ENCODE results near the gene SPCS1. TPM values are rescaled to one million over a fixed set of nuclear protein-coding genes. Genes with fewer than 3 reads are reported as not detected.

Gene SPCS1
- total and polyA plus RNA-seq, 9 of the 15 experiments (the other 6 are each of a cell fraction or from before 2014, with no cell fraction given): 73.9 to 567 (median 127) TPM

- 39% methylated on average over 3 of the region's 3 CpGs for WGBS (ENCODE audit: insufficient coverage, low coverage, missing lambda C conversion rate)
- Histone ChIP-seq H3K36me3 (ENCODE audit: control insufficient read depth, insufficient read depth, low read length) (peaks cover 55% of the 10 kb centered on the region; the same call in 2 of the 3 replicates), H3K27ac (ENCODE audit: extremely low read depth, low read depth, low read length) (no peak overlapping the region), H3K4me1 (replicated peaks in 1 of 2; ENCODE audit: control insufficient read depth in 2 of 2, insufficient read depth in 2 of 2, low read length in 2 of 2) (no peaks in the 10 kb centered on the region), H2AFZ (ENCODE audit: low read depth, low read length) (no peak overlapping the region), H3K9me1 (ENCODE audit: control insufficient read depth, insufficient read depth, low read length) (no peaks in the 10 kb centered on the region), H4K20me1 (replicated peaks; ENCODE audit: control insufficient read depth, insufficient read depth, low read length) (no peaks in the 10 kb centered on the region), H3K9me3 (replicated peaks; ENCODE audit: control insufficient read depth, insufficient read depth, low read depth, low read length) (no peaks in the 10 kb centered on the region), H3K27me3 (ENCODE audit: control insufficient read depth in 2 of 2, insufficient read depth in 2 of 2, low read length in 2 of 2) (no peaks in the 10 kb centered on the region), H3K4me3 (no peak overlapping the region), H3K9ac (ENCODE audit: insufficient read depth in 1 of 2, low read depth in 2 of 2, low read length in 2 of 2) (no peak overlapping the region), H3K4me2 (ENCODE audit: insufficient read depth, low read length) (no peak overlapping the region), H3K79me2 (ENCODE audit: control insufficient read depth, insufficient read depth, low read length) (no peaks in the 10 kb centered on the region)
- ATAC-seq: peak; percentile 66
- in situ Hi-C loops (cut with MboI) (no loop called here), intact Hi-C loops (cut with micrococcal nuclease) (loop anchor here (5.0 to 10.0 kb wide), 2 partner anchors 90 to 332 kb away; partner anchors contain the start of gene ITIH4)
- no TSS peak for BruUV-seq (replicated peaks)
- FAIRE-seq: peak; percentile 40
- CTCF ChIA-PET (ENCODE audit: low intra/inter-chr PET ratio): interaction anchor here (0.5 to 1.7 kb wide), 5 partner anchors 56 to 574 kb away, joined by 3 to 5 read pairs (median 3); partner anchors contain the start of gene PRKCD
- peak; percentile 16 to 33 (median 26) for DNase-seq (ENCODE audit: extremely low read depth in 1 of 4, low spot score in 3 of 4)
- POLR2A ChIA-PET: no interaction called here
- no peak for TF ChIP-seq ZNF57 (CRISPR knock-in tag; IDR thresholded peaks at IDR 0.05)
- TF ChIP-seq DEAF1 (CRISPR knock-in tag; IDR thresholded peaks at IDR 0.05): peak; percentile 51
- peak; percentile 69 for TF ChIP-seq RAD21 (CRISPR knock-in tag; conservative IDR thresholded peaks at IDR 0.05 in 1 of 2, IDR thresholded peaks at IDR 0.05 in 1 of 2)
- TF ChIP-seq, protein P1, sequence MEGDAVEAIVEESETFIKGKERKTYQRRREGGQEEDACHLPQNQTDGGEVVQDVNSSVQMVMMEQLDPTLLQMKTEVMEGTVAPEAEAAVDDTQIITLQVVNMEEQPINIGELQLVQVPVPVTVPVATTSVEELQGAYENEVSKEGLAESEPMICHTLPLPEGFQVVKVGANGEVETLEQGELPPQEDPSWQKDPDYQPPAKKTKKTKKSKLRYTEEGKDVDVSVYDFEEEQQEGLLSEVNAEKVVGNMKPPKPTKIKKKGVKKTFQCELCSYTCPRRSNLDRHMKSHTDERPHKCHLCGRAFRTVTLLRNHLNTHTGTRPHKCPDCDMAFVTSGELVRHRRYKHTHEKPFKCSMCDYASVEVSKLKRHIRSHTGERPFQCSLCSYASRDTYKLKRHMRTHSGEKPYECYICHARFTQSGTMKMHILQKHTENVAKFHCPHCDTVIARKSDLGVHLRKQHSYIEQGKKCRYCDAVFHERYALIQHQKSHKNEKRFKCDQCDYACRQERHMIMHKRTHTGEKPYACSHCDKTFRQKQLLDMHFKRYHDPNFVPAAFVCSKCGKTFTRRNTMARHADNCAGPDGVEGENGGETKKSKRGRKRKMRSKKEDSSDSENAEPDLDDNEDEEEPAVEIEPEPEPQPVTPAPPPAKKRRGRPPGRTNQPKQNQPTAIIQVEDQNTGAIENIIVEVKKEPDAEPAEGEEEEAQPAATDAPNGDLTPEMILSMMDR (IDR thresholded peaks at IDR 0.05 in 2 of 3, conservative IDR thresholded peaks at IDR 0.05 in 1 of 3; ENCODE audit: insufficient read depth in 2 of 3, low read depth in 1 of 3, low read length in 3 of 3): peak; percentile 44 to 66 (median 46); a peak in 4 of 6 replicates
- TF ChIP-seq, protein P2, sequence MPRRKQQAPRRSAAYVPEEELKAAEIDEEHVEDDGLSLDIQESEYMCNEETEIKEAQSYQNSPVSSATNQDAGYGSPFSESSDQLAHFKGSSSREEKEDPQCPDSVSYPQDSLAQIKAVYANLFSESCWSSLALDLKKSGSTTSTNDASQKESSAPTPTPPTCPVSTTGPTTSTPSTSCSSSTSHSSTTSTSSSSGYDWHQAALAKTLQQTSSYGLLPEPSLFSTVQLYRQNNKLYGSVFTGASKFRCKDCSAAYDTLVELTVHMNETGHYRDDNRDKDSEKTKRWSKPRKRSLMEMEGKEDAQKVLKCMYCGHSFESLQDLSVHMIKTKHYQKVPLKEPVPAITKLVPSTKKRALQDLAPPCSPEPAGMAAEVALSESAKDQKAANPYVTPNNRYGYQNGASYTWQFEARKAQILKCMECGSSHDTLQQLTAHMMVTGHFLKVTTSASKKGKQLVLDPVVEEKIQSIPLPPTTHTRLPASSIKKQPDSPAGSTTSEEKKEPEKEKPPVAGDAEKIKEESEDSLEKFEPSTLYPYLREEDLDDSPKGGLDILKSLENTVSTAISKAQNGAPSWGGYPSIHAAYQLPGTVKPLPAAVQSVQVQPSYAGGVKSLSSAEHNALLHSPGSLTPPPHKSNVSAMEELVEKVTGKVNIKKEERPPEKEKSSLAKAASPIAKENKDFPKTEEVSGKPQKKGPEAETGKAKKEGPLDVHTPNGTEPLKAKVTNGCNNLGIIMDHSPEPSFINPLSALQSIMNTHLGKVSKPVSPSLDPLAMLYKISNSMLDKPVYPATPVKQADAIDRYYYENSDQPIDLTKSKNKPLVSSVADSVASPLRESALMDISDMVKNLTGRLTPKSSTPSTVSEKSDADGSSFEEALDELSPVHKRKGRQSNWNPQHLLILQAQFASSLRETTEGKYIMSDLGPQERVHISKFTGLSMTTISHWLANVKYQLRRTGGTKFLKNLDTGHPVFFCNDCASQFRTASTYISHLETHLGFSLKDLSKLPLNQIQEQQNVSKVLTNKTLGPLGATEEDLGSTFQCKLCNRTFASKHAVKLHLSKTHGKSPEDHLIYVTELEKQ (CRISPR knock-in tag; IDR thresholded peaks at IDR 0.05): no peak
- TF ChIP-seq ZNF764 (CRISPR knock-in tag; IDR thresholded peaks at IDR 0.05; ENCODE audit: low read depth): no peak
- TF ChIP-seq ETV6 (IDR thresholded peaks at IDR 0.05; ENCODE audit: borderline replicate concordance in 1 of 2, low read depth in 2 of 2, low read length in 1 of 2): no peak
- TF ChIP-seq ETV6 (CRISPR knock-in tag; IDR thresholded peaks at IDR 0.05; ENCODE audit: borderline replicate concordance): no peak
- TF ChIP-seq MXI1 (IDR thresholded peaks at IDR 0.05; ENCODE audit: low read depth, low read length): no peak
- no peak for TF ChIP-seq DMBX1 (CRISPR knock-in tag; IDR thresholded peaks at IDR 0.05; ENCODE audit: borderline replicate concordance)
- no peak for TF ChIP-seq JUN (IDR thresholded peaks at IDR 0.05; ENCODE audit: borderline replicate concordance, low read depth, low read length)
- no peak for TF ChIP-seq JUN (CRISPR knock-in tag; IDR thresholded peaks at IDR 0.05; ENCODE audit: borderline replicate concordance)
- TF ChIP-seq ETS2 (tag; IDR thresholded peaks at IDR 0.05; ENCODE audit: borderline replicate concordance, poor library complexity, severe bottlenecking): no peak
These were observed 36.6 kb downstream of the SPCS1 start for GRCh38 chr3:52742418-52743041.

All from K562 (cell line).